H1 (cell line): ENCODE results near the gene KRT10. TPM values are rescaled to one million over a fixed set of nuclear protein-coding genes. Genes with fewer than 3 reads are reported as not detected.

Experiments
- SUZ12 ChIP-seq: fragments of 200-600 bp; sonication (generic); IDR thresholded peaks from 2 replicates; pipeline ENCODE4 v1.6.1; 2012; ENCODE audit warnings: mild to moderate bottlenecking, inconsistent platforms, low read length, moderate library complexity, mixed read lengths
- polyA plus RNA-seq, 7 experiments: library from polyadenylated mRNA; depleted of rRNA in 3 of 7; stranded (reverse) in 5 of 7; unstranded in 2 of 7; fragments of >200 nt in 5 of 7; fragments of 200-250 nt in 2 of 7; gene quantifications; 1 replicate in 5 of 7; 2 replicates in 1 of 7; 4 replicates in 1 of 7; pipeline versions ENCODE4 v1.2.1 to v1.2.3, GENCODE V29; 2011 to 2013; ENCODE audit warnings: missing spikeins in 2 of 7, mixed read lengths in 2 of 7
- total RNA-seq: library from RNA; stranded (reverse); fragmentation: NEBNext Ultra II Directional; extraction: Animal tissue kit (Norgen Biotek cat#: 25700); gene quantifications from 2 replicates; pipeline ENCODE4 v1.2.1, GENCODE V29; 2021
- TF ChIP-seq, protein P1 (sequence below): IDR thresholded peaks from 2 replicates; pipeline ENCODE4 v1.6.1; 2012; ENCODE audit warnings: inconsistent platforms

The KRT10 gene
- total and polyA plus RNA-seq, 2 of the 8 experiments (the other 6 are each of a cell fraction or from before 2014, with no cell fraction given): 3.5 to 39.4 TPM

DNA sequence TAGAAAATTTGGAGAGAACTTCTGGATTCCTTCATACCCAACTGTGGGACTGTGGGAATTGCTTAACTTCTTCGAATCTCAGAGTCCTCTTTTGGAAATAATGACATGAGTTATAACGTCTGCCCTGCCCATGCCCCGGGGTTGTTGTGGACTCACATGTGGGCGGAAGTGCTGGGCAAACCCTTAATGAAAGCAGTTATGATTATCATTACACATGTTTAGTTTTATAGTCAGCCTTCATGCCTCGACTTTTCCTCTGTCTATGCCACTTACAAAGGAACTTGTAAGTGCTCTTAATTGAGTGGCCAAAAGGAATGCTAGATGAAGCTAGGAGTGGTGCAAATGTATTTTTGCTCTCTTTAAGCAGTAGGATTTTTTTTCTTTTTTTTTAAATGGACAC lies 44.0 kb downstream of the KRT10 start (continued):
- TF ChIP-seq, protein P1, sequence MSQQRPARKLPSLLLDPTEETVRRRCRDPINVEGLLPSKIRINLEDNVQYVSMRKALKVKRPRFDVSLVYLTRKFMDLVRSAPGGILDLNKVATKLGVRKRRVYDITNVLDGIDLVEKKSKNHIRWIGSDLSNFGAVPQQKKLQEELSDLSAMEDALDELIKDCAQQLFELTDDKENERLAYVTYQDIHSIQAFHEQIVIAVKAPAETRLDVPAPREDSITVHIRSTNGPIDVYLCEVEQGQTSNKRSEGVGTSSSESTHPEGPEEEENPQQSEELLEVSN: no peak
- no peak for TF ChIP-seq SUZ12
